ENCODE measurements around the gene RETREG2.

RETREG2 gene

GRCh38 chr2:219218217-219218731 lies 40.2 kb downstream of the RETREG2 start:
- DNase-seq = peak; percentile 35

DNA sequence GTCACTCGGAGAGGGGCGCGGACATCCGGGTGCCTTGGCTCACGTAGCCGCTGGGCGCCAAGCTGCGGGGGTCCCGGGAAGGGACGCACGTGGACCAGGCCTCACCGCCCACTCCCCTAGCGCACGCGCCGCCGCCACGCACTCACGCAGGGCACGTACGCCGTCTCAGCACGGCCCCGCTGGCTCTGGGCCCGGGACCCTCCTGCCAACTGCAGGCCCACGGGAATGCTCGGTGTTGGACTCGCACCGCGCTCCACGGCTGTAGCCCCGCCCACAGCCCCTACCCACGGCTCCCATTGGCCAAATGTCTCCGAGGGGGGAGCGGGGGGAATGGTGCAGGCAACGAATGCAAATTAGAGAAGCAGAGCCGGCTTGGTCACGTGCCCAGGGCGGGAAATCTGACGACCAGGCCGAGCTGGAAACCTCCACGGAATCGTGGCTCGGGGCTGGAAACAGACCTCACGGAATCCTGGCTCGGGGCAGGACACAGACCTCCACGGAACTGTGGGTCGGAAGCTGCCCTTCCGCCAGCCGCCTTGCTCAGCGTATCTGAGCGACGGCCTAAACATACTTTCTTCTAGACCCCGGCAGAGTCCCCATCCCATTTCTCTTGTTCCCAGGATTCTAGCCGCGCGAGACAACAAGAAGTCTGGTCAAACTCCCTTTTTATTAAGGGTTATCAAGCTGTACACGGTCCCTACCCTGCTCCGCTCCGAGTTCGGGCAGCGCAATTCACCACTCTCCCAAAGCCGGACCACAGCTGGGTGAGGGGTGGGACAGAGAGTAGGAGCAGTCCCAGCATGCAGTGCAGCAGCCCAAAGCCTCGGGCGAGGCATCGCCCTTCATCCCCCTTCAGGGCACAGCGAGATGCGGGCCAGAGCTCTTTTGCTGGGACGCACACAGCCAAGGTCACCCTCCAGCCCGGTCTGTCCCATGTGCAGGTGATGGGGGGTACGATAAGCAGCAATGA lies 40.9 kb downstream of the RETREG2 start, which contains the start of gene ABCB6:
Gene ABCB6, minus strand, starts transcription at position 227 of the 970 bp plus-strand sequence. CDS start 285 bp downstream, outside the sequence.
- DNase-seq = peak; percentile 94

- DNase-seq = no peak
Observed at GRCh38 chr2:219219784-219220532, 41.9 kb downstream of the RETREG2 start.

GRCh38 chr2:219220652-219221402 lies 42.8 kb downstream of the RETREG2 start:
- DNase-seq = no peak

DNA sequence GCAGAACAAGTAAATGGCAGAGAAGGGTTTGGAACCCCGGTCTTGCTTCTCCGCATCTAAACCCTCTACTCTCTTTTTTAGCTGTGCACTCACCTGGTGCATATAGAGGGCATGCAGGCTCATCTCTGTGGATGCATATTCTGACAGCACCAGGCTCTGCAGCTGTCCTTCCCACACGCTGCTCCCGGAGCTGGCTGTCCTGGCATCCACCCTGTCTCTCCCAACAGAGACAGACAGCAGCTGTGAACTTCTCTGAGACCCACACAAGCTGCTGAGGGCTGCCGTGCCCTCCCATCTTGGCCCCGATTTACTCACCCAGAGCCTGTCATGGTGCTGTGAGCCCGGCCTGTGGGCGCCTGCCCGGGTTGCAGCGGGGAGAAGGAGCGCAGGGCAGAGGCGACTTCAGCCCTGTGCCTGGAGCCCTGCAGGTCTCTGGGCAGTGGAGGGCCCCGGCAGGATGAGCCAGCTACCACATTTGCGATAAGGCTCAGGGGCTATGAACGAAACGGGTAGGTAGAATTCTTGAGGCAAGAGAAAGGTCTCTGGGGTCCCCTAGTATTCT lies 44.0 kb downstream of the RETREG2 start:
- DNase-seq = no peak

DNA sequence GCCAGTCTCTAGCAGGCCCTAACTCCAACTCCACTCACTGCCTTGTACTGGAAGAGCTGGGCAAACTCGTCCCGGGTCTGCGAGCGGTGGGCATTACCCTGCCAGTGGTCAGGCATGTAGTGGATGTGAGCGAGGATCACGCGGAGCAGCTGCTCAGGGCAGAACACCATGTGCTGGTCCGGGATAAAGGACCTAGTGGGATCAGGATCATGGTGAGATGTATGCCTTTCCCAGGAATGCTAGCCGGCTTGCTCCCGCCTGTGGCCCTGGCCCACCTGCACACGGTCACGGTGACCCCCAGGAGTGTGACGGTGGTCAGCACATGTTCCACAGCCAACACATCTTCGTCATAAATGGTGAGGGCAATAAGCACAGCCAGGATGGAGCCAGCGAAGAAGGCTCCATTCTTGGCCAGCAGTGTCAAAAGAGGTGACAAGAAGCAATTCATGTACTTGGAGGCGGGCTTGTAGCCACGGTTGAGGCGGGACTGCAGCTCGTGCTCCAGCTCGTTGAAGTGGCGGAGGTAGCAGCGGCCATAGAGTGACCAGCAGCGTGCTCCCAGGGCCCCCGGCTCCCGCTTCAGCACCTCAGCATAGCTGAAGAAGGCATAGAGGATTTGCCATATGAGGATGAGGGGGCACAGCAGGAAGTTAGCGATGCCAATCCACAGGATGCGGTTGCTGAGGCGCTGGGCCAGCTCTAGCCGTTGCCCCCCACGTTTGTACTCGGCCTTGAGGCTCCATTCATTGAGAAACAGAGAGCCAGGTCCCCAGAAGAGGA lies 45.9 kb downstream of the RETREG2 start:
- no peak for DNase-seq

GRCh38 chr2:219225350-219225749 lies 47.3 kb downstream of the RETREG2 start:
- no peak for DNase-seq

GRCh38 chr2:219228041-219228910 lies 50.2 kb downstream of the RETREG2 start:
- no peak for DNase-seq

- DNase-seq = no peak
Observed at GRCh38 chr2:219228911-219229304, 50.8 kb downstream of the RETREG2 start.

DNA sequence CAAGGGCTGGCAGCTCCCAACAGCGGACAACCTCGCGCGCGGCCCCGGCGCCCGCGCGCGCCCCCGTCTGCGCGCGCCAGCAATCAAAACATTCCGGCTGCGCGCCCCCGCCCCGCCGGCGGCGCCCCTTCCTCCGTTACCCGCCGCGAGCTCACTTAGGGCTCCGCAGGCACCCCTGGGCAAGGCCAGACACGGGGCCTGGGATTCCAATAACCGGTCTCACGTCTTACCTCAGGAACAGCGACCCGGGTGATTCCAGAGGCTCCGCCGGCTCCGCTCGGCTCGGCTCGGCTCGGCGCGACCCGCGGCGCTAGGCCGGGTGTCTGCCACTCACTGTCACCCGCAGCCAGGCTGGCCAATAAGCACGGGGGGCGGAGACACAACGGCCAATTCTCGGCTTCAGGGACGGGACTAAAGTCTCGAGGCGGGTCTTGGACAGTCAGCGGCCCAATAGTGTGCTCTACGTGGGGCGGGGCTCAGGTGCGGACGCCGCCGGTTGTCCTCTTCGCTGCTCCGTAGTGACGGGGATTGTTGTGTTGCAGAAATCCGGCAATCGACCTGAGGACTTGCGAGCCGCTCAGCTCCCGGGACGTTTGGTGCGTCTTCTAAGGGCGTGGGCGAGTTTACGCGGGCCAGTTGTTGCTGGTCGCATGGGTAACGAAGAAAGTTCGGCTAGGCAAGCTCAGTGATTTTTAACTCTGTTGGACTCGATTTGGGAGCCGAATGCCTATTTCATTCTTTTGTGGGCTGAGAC lies 51.4 kb downstream of the RETREG2 start, which contains the start of the genes ANKZF1 and ATG9A:
Gene ANKZF1, plus strand, starts transcription at position 502 of the 754 bp plus-strand sequence. CDS start 452 bp downstream, outside the sequence.
Gene ATG9A, minus strand, starts transcription at position 332 of the 754 bp plus-strand sequence. CDS start 1,612 bp downstream, outside the sequence.
- DNase-seq = peak; percentile 97

DNA sequence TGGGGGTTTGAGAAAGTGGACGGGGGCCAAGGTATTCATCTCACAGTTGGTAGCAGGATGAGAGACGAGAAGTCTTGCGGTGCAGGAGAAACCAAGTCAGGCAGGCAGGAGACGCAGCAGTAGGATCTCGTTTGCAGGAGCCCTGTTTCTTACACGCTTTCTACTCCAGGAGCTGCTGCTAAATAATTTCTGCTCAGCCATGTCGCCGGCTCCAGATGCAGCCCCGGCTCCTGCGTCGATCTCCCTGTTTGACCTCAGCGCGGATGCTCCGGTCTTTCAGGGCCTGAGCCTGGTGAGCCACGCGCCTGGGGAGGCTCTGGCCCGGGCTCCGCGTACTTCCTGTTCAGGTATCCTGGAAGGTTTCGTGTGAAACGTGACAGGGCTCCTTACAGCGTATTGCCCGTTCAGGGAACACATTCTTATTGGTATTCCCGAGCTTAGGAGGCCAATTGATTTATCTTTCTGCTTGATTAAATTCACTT lies 52.0 kb downstream of the RETREG2 start:
- DNase-seq = no peak

DNA sequence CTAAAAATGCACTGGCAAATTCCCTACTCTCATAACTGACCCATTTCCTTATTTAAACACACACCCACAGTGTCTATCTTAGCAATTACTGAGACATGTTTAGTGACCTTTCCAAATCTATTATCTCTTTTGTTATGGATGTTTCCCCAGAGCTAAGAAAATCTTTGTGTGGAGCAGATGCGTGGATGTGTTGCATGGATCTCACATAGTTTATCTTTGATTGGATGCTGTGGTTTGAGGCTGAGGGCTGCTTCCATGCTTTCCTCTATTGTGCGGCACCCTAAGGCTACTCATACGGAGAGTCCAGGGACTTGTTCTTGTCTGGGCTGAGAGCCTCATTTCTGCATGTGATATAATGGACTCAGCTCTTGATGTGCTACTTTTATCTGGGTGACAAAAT lies 56.3 kb downstream of the RETREG2 start:
- no peak for DNase-seq

All from NCI-H1436 (cell line).